GM12878 (cell line): ENCODE data around the gene STXBP4. TPM values are rescaled to one million over a fixed set of nuclear protein-coding genes. Genes with fewer than 3 reads are reported as not detected.

Experiments
- ATAC-seq: fragments of 200-7000 bp; cut with Tn5 transposase; 3 replicates; pipeline ENCODE4 v1.9.1; 2020; ENCODE audit warnings: mild to moderate bottlenecking, moderate library complexity
- BruUV-seq: library from RNA; stranded (reverse); fragments of 400-500 nt; replicated peaks from 2 replicates; lab custom pipeline; 2021; lab: Mats Ljungman, UMichigan
- CTCF ChIA-PET: fragments of 300-600 bp; sonication (Branson Sonifier 250); formaldehyde crosslinking; extraction: SDS; loops from one replicate; lab custom pipeline; 2021; ENCODE audit warnings: inconsistent platforms; lab: Yijun Ruan, JAX
- POLR2A ChIA-PET: fragments of 350-600 bp; formaldehyde crosslinking; extraction: SDS; loops from one replicate; lab custom pipeline; 2021; ENCODE audit warnings: inconsistent platforms; lab: Charles Lee
- RAD21 ChIA-PET: fragments of 300-600 bp; sonication (Branson Sonifier 250); formaldehyde crosslinking; loops from one replicate; lab custom pipeline; 2023; ENCODE audit warnings: antibody characterized with exemption; ENCODE audit not compliant: unreplicated experiment; lab: Charles Lee
- SMC1A ChIA-PET: fragments of 300-600 bp; sonication (Branson Sonifier 250); formaldehyde crosslinking; loops from one replicate; lab custom pipeline; 2023; ENCODE audit not compliant: unreplicated experiment, uncharacterized antibody; lab: Charles Lee
- DNase-seq: peaks from one replicate; pipeline ENCODE4 v3.0.0-alpha.2; 2011; ENCODE audit warnings: low read depth, low spot score
- FAIRE-seq: peaks from 3 replicates; lab custom pipeline; 2011; peaks lifted over from hg19 to GRCh38; lab: Jason Lieb, UNC
- H2AFZ ChIP-seq: 2 replicates; pipeline ENCODE4 v1.6.0; 2011; ENCODE audit warnings: low read depth, low read length, control low read depth; ENCODE audit not compliant: control insufficient read depth
- H3K27ac ChIP-seq: 2 replicates; pipeline ENCODE4 v1.5.1; 2011; ENCODE audit warnings: control low read depth; ENCODE audit not compliant: control insufficient read depth, insufficient read depth
- H3K27me3 ChIP-seq, 2 experiments: replicated peaks in 1 of 2; 2 replicates each; pipeline versions ENCODE4 v1.6.0 to v1.6.1; 2011; ENCODE audit warnings: low read length in 1 of 2; ENCODE audit not compliant: control insufficient read depth in 2 of 2, insufficient read depth in 2 of 2
- H3K36me3 ChIP-seq, 2 experiments: 2 replicates each; pipeline ENCODE4 v1.5.1; 2011; ENCODE audit warnings: low read length in 1 of 2; ENCODE audit not compliant: control insufficient read depth in 2 of 2, insufficient read depth in 2 of 2
- H3K4me1 ChIP-seq: 2 replicates; pipeline ENCODE4 v1.6.1; 2011; ENCODE audit warnings: mild to moderate bottlenecking, low read length, moderate library complexity, mixed read lengths; ENCODE audit not compliant: control insufficient read depth, insufficient read depth
- H3K4me2 ChIP-seq: 2 replicates; pipeline ENCODE4 v1.6.0; 2011; ENCODE audit warnings: control low read depth; ENCODE audit not compliant: control insufficient read depth, insufficient read depth
- H3K4me3 ChIP-seq: fragments of 200-600 bp; sonication (generic); 2 replicates; pipeline ENCODE4 v1.5.1; 2016
- H3K79me2 ChIP-seq: 2 replicates; pipeline ENCODE4 v1.6.0; 2011; ENCODE audit warnings: low read length; ENCODE audit not compliant: control insufficient read depth, insufficient read depth
- H3K9ac ChIP-seq: 2 replicates; pipeline ENCODE4 v1.8.0; 2011; ENCODE audit warnings: low read length, control low read depth, mixed read lengths; ENCODE audit not compliant: control insufficient read depth, insufficient read depth
- H3K9me3 ChIP-seq: replicated peaks from 3 replicates; pipeline ENCODE4 v1.5.1; 2011; ENCODE audit warnings: mild to moderate bottlenecking, low read length; ENCODE audit not compliant: control insufficient read depth, insufficient read depth
- H4K20me1 ChIP-seq: 2 replicates; pipeline ENCODE4 v1.6.0; 2011; ENCODE audit not compliant: control insufficient read depth, insufficient read depth
- ASH2L ChIP-seq: fragments of 300-600, 200-600 bp; sonication (generic); IDR thresholded peaks from 2 replicates; pipeline ENCODE4 v1.6.1; 2017; ENCODE audit warnings: low read depth, mild to moderate bottlenecking, borderline replicate concordance
- ATF7 ChIP-seq: fragments of 450-650 bp; IDR thresholded peaks from 2 replicates; pipeline ENCODE4 v1.6.1; 2016; ENCODE audit warnings: low read depth, mild to moderate bottlenecking
- CEBPB ChIP-seq, 2 experiments: fragments of 150-350 bp in 1 of 2; IDR thresholded peaks; 2 replicates each; pipeline ENCODE4 v1.6.1; 2012 to 2014; ENCODE audit warnings: low read depth in 2 of 2, low read length in 2 of 2, borderline replicate concordance in 1 of 2, inconsistent platforms in 1 of 2
- CHD1 ChIP-seq: IDR thresholded peaks from 2 replicates; pipeline ENCODE4 v1.6.1; 2012; ENCODE audit warnings: low read depth, low read length, improper control_type of control experiment
- MYB ChIP-seq: fragments of 150-350 bp; IDR thresholded peaks from 2 replicates; pipeline ENCODE4 v1.6.1; 2014; ENCODE audit warnings: mild to moderate bottlenecking, low read depth, low read length, borderline replicate concordance
- NBN ChIP-seq: fragments of 450-650 bp; IDR thresholded peaks from 2 replicates; pipeline ENCODE4 v1.6.1; 2016
- NR2F1 ChIP-seq: fragments of 450-650 bp; conservative IDR thresholded peaks from 2 replicates; pipeline ENCODE4 v1.6.1; 2017; ENCODE audit warnings: mild to moderate bottlenecking
- SMC3 ChIP-seq: IDR thresholded peaks from 2 replicates; pipeline ENCODE4 v1.6.1; 2011; ENCODE audit warnings: low read length, improper control_type of control experiment, borderline replicate concordance
- SREBF2 ChIP-seq: IDR thresholded peaks from 2 replicates; pipeline ENCODE4 v1.6.1; 2012; ENCODE audit warnings: mild to moderate bottlenecking, low read length
- TBL1XR1 ChIP-seq: IDR thresholded peaks from 2 replicates; pipeline ENCODE4 v1.6.1; 2012; ENCODE audit warnings: low read depth, low read length, improper control_type of control experiment
- ZZZ3 ChIP-seq: IDR thresholded peaks from 2 replicates; pipeline ENCODE4 v1.6.1; 2011; ENCODE audit warnings: low read depth; ENCODE audit not compliant: control insufficient read depth, insufficient read length
- in situ Hi-C: fragments of 300-500 bp; cut with MboI; formaldehyde crosslinking; loops from 9 replicates; pipeline ENCODE4 v1.14.3; 2018; ENCODE audit warnings: mixed read lengths
- intact Hi-C: fragments of 100-400 bp; cut with micrococcal nuclease; formaldehyde crosslinking; loops from one replicate; pipeline ENCODE4 v1.14.2; 2022; ENCODE audit not compliant: unreplicated experiment
- polyA plus RNA-seq, 11 experiments: library from polyadenylated mRNA; depleted of rRNA in 4 of 11; unstranded in 6 of 11; stranded (reverse) in 5 of 11; fragments of >200 nt; fragmentation: Nextera tagmentation in 4 of 11; fragmentation: Illumina TruSeq in 1 of 11; extraction: Ambion mirVana in 4 of 11; extraction: Trizol in 1 of 11; gene quantifications; 1 replicate in 1 of 11; 2 replicates in 10 of 11; pipeline versions ENCODE4 v1.2.1 to v1.2.3, GENCODE V29; 2011 to 2016; ENCODE audit warnings: inconsistent platforms in 2 of 11, missing spikeins in 2 of 11, low read depth in 1 of 11
- total RNA-seq, 4 experiments: library from RNA; depleted of rRNA in 3 of 4; stranded (reverse); fragments of >200 nt in 3 of 4; fragmentation: Illumina TruSeq in 1 of 4; extraction: Trizol in 1 of 4; gene quantifications; 2 replicates each; pipeline versions ENCODE4 v1.2.1 to v1.2.3, GENCODE V29; 2013 to 2021

STXBP4 gene
- total and polyA plus RNA-seq, 10 of the 15 experiments (the other 5 are each of a cell fraction or from before 2014, with no cell fraction given), result 4.3 to 11.0 (median 6.7) TPM

DNA sequence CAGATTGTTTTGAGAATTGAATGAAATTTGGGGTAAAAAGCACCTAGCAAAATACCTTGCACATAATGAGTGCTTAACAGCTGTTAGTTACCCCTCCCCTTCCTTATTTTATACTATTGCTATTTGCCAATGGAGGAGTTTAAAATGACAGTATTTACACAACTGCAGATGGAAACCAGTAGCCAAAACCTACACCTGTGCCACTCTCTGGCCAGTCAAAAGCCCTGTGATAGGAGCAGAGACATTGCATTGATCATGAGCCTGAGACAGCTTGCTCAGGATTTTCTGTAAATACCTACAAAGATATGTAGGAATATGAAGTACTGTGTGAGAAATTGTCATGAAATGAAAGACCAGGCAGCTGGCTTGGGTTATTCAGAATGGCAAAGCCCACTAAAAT lies 180.9 kb downstream of the STXBP4 start:
- Histone ChIP-seq H3K4me1 (no peaks in the 10 kb centered on the region), H3K9me3 (no peaks in the 10 kb centered on the region), H4K20me1 (no peaks in the 10 kb centered on the region), H3K4me2 (no peak overlapping the region), H3K36me3 (no peaks in the 10 kb centered on the region; a peak in 1 of 4 replicates), H3K4me3 (no peak overlapping the region)
- POLR2A ChIA-PET, result no interaction called here
- no peak for FAIRE-seq
- intact Hi-C loops (no loop called here), in situ Hi-C loops (no loop called here)
- no TSS peak for BruUV-seq
- SMC1A ChIA-PET, result interaction anchor here (1.1 to 1.4 kb wide), 2 partner anchors 12 to 106 kb away, joined by 3 to 6 read pairs; no protein-coding TSS in a partner anchor
- CTCF ChIA-PET, result interaction anchor here (0.6 to 1.0 kb wide), 2 partner anchors 9 to 97 kb away, joined by 3 read pairs; no protein-coding TSS in a partner anchor
- TF ChIP-seq SMC3, result no peak
- no peak for TF ChIP-seq MYB
- TF ChIP-seq TBL1XR1, result no peak
- no peak for TF ChIP-seq NBN
- no peak for TF ChIP-seq ASH2L
- TF ChIP-seq NR2F1, result no peak
- TF ChIP-seq CHD1, result no peak
- no peak for TF ChIP-seq CEBPB (IDR thresholded peaks at IDR 0.05; ENCODE audit: borderline replicate concordance in 1 of 2, low read depth in 2 of 2, low read length in 2 of 2)
- TF ChIP-seq ZZZ3, result no peak
- TF ChIP-seq ATF7, result no peak
- TF ChIP-seq SREBF2, result no peak
- TF ChIP-seq, all 136 proteins: peak for 0
- ATAC-seq (no peak), DNase-seq (no peak)
- H3K79me2 ChIP-seq, result no peaks in the 10 kb centered on the region
- H3K27ac ChIP-seq, result no peak overlapping the region
- H3K27me3 ChIP-seq, result no peaks in the 10 kb centered on the region
- no peak overlapping the region for H2AFZ ChIP-seq
- no peak overlapping the region for H3K9ac ChIP-seq
- RAD21 ChIA-PET, result no interaction called here
